Measurements from ENCODE around the gene DPH6. TPM values are rescaled to one million over a fixed set of nuclear protein-coding genes. Genes with fewer than 3 reads are reported as not detected.

Gene DPH6
- total RNA-seq, 3 donors from 2014 or later (not counting 1 experiment from before 2014, with no cell fraction given), result 10.8 to 13.3 (median 13.1) TPM

DNA sequence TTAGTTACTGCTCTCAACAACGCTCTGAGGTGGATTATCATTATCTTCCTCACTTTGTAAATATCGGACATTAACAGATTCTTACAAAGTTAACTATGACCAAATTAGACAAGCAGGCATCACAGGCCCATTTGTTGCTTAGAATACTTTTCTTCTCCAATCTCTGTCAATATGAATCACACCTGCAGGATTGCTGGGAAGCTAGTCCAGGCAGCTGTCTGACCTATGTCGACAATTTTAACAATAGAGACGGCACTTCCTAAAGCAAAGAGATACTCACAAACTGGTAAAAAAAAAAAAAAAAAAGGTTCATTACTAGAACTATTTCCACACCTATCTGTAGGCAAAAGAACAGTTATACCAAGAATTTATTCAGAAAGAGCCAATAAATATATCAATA, 85.3 kb downstream of the DPH6 start:
- no peak overlapping the region for H3K27ac ChIP-seq (ENCODE audit: low read length)
- DNase-seq, result no peak
- H3K27me3 ChIP-seq (ENCODE audit: control insufficient read depth, insufficient read depth, low read length), result no peaks in the 10 kb centered on the region
- H3K27ac Mint-ChIP-seq, result no peak overlapping the region
- no peaks in the 10 kb centered on the region for H3K4me1 ChIP-seq (ENCODE audit: control insufficient read depth, insufficient read depth, low read length)
- ATAC-seq, result no peak
- H3K9me3 Mint-ChIP-seq, result no peaks in the 10 kb centered on the region
- peaks cover 0 to 11% of the 10 kb centered on the region in 2 donors for H3K4me1 Mint-ChIP-seq
- no peak overlapping the region for H3K4me3 Mint-ChIP-seq
- no peaks in the 10 kb centered on the region for H3K27me3 Mint-ChIP-seq (ENCODE audit: low read depth in 2 of 2)
- TF ChIP-seq, protein P1, sequence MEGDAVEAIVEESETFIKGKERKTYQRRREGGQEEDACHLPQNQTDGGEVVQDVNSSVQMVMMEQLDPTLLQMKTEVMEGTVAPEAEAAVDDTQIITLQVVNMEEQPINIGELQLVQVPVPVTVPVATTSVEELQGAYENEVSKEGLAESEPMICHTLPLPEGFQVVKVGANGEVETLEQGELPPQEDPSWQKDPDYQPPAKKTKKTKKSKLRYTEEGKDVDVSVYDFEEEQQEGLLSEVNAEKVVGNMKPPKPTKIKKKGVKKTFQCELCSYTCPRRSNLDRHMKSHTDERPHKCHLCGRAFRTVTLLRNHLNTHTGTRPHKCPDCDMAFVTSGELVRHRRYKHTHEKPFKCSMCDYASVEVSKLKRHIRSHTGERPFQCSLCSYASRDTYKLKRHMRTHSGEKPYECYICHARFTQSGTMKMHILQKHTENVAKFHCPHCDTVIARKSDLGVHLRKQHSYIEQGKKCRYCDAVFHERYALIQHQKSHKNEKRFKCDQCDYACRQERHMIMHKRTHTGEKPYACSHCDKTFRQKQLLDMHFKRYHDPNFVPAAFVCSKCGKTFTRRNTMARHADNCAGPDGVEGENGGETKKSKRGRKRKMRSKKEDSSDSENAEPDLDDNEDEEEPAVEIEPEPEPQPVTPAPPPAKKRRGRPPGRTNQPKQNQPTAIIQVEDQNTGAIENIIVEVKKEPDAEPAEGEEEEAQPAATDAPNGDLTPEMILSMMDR (IDR thresholded peaks at IDR 0.05), result no peak
- H3K36me3 ChIP-seq (ENCODE audit: control insufficient read depth, insufficient read depth, low read length), result no peaks in the 10 kb centered on the region
- no peak overlapping the region for H3K4me3 ChIP-seq (ENCODE audit: low read length)
- 67% methylated on average over 3 of the region's 4 CpGs for WGBS (ENCODE audit: insufficient coverage)
- no peaks in the 10 kb centered on the region for H3K36me3 Mint-ChIP-seq
- intact Hi-C loops (cut with micrococcal nuclease), result no loop called here
- H3K9me3 ChIP-seq (ENCODE audit: control insufficient read depth, insufficient read depth, low read length), result no peaks in the 10 kb centered on the region

DNA sequence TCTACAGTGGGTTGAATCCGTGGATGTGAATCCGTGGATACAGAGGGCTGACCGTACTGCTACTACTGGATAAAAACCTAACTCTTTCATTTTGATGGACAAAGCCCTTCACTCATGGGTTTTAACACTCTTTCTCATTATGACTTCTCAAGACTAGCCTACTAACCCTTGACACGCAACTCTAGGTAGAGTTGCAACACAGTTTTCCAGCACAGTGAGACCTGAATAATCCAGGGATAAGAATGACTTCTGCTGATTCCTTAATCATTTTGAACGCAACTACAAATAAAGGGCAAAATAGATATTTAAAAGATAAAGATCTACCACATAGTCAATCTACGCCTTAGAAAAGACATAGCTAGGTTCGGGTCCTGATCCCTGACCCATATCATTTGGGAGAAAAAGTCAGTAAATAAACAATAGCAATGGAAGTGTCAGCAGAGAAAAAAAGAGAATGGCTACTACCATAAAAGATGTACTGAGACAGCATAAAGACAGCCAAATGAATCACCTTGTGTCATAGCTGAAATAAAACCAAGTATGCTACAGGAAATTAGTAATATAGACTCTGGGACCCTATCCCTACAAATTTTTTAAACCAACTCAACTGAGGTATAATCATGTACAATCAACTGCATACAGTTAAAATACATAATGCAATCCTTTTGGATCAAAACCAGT, 87.6 kb downstream of the DPH6 start:
- Mint-ChIP-seq H3K36me3 (no peaks in the 10 kb centered on the region), H3K4me1 (peaks cover 0 to 6% of the 10 kb centered on the region in 2 donors), H3K27ac (no peak overlapping the region), H3K27me3 (ENCODE audit: low read depth in 2 of 2) (no peaks in the 10 kb centered on the region), H3K9me3 (no peaks in the 10 kb centered on the region), H3K4me3 (no peak overlapping the region)
- intact Hi-C loops (cut with micrococcal nuclease), result no loop called here
- no peak overlapping the region for H3K4me3 ChIP-seq (ENCODE audit: low read length)
- no peaks in the 10 kb centered on the region for H3K36me3 ChIP-seq (ENCODE audit: control insufficient read depth, insufficient read depth, low read length)
- TF ChIP-seq, protein P1 (IDR thresholded peaks at IDR 0.05), result no peak
- DNase-seq (no peak), ATAC-seq (no peak)
- no peak overlapping the region for H3K27ac ChIP-seq (ENCODE audit: low read length)
- H3K4me1 ChIP-seq (ENCODE audit: control insufficient read depth, insufficient read depth, low read length), result no peaks in the 10 kb centered on the region
- 99% methylated on average over 6 of the region's 7 CpGs for WGBS (ENCODE audit: insufficient coverage)
- no peaks in the 10 kb centered on the region for H3K9me3 ChIP-seq (ENCODE audit: control insufficient read depth, insufficient read depth, low read length)
- H3K27me3 ChIP-seq (ENCODE audit: control insufficient read depth, insufficient read depth, low read length), result no peaks in the 10 kb centered on the region

- no peaks in the 10 kb centered on the region for H3K36me3 ChIP-seq (ENCODE audit: control insufficient read depth, insufficient read depth, low read length)
- TF ChIP-seq, protein P1 (IDR thresholded peaks at IDR 0.05), result no peak
- H3K27me3 ChIP-seq (ENCODE audit: control insufficient read depth, insufficient read depth, low read length), result no peaks in the 10 kb centered on the region
- peaks cover 0 to 6% of the 10 kb centered on the region in 2 donors for H3K4me1 Mint-ChIP-seq
- H3K27me3 Mint-ChIP-seq (ENCODE audit: low read depth in 2 of 2), result no peaks in the 10 kb centered on the region
- H3K27ac Mint-ChIP-seq, result no peak overlapping the region
- no peaks in the 10 kb centered on the region for H3K9me3 ChIP-seq (ENCODE audit: control insufficient read depth, insufficient read depth, low read length)
- no peak for ATAC-seq
- H3K27ac ChIP-seq (ENCODE audit: low read length), result no peak overlapping the region
- H3K36me3 Mint-ChIP-seq, result no peaks in the 10 kb centered on the region
- DNase-seq, result no peak
- H3K4me3 ChIP-seq (ENCODE audit: low read length), result no peak overlapping the region
- H3K9me3 Mint-ChIP-seq, result no peaks in the 10 kb centered on the region
- no peak overlapping the region for H3K4me3 Mint-ChIP-seq
- no peaks in the 10 kb centered on the region for H3K4me1 ChIP-seq (ENCODE audit: control insufficient read depth, insufficient read depth, low read length)
- intact Hi-C loops (cut with micrococcal nuclease), result no loop called here
Measured at GRCh38 chr15:35455201-35455600, 90.8 kb downstream of the DPH6 start.

- H3K4me1 ChIP-seq (ENCODE audit: control insufficient read depth, insufficient read depth, low read length), result no peaks in the 10 kb centered on the region
- no peak overlapping the region for H3K4me3 ChIP-seq (ENCODE audit: low read length)
- no peak overlapping the region for H3K27ac Mint-ChIP-seq
- no peak for ATAC-seq
- H3K4me1 Mint-ChIP-seq, result no peaks in the 10 kb centered on the region
- no peaks in the 10 kb centered on the region for H3K27me3 ChIP-seq (ENCODE audit: control insufficient read depth, insufficient read depth, low read length)
- TF ChIP-seq, protein P1 (IDR thresholded peaks at IDR 0.05), result no peak
- H3K27ac ChIP-seq (ENCODE audit: low read length), result no peak overlapping the region
- H3K36me3 ChIP-seq (ENCODE audit: control insufficient read depth, insufficient read depth, low read length), result no peaks in the 10 kb centered on the region
- WGBS (ENCODE audit: insufficient coverage), result no CpG with 5 or more reads among the region's 1 CpG
- no peaks in the 10 kb centered on the region for H3K9me3 ChIP-seq (ENCODE audit: control insufficient read depth, insufficient read depth, low read length)
- H3K36me3 Mint-ChIP-seq, result no peaks in the 10 kb centered on the region
- no peak for DNase-seq
- H3K27me3 Mint-ChIP-seq (ENCODE audit: low read depth in 2 of 2), result no peaks in the 10 kb centered on the region
- intact Hi-C loops (cut with micrococcal nuclease), result no loop called here
- H3K4me3 Mint-ChIP-seq, result no peak overlapping the region
- H3K9me3 Mint-ChIP-seq, result no peaks in the 10 kb centered on the region
Measured at GRCh38 chr15:35450492-35450891, 95.5 kb downstream of the DPH6 start.
